CD4-positive, alpha-beta T cell treated with Interleukin-1 beta for 1 hour (primary cell): Measurements from ENCODE around the gene SMARCA4.

Experiments used
- DNase-seq, 2 donors: peaks; one replicate each; pipeline ENCODE4 v3.0.0-alpha.2; 2020 to 2022

Gene SMARCA4

GRCh38 chr19:11106477-11106876 is 145.6 kb downstream of the SMARCA4 start:
- no peak for DNase-seq

DNA sequence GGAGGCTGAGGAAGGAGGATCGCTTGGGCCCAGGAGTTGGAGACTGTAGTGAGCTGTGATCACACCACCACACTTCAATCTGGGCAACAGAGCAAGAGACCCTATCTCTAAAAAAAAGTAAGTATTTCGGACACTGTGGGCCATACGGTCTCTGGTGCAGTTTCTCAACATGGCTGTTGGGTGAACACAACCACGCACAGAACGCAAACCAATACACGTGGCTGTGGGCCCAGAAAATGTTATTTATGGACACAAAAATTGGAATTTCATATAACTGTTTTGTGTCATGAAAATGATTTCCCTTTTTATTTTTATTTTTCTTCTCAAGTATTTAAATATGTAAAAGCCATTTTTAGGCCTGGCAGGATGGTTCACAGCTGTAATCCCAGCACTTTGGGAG is 147.9 kb downstream of the SMARCA4 start:
- DNase-seq, result no peak

- DNase-seq, result no peak
Observed at GRCh38 chr19:11111117-11111770, 150.4 kb downstream of the SMARCA4 start.

- no peak for DNase-seq
Observed at GRCh38 chr19:11111771-11112144, 150.9 kb downstream of the SMARCA4 start.
